ENCODE data around the gene C1S.

GRCh38 chr12:7058163-7058845 is 2.2 kb upstream of the C1S start:
- no peak for TF ChIP-seq JUN (IDR thresholded peaks at IDR 0.05; ENCODE audit: borderline replicate concordance, insufficient read depth, insufficient read length, low read depth)
- TF ChIP-seq CTCF (IDR thresholded peaks at IDR 0.05; ENCODE audit: extremely low read depth in 1 of 2, insufficient read depth in 1 of 2, low read depth in 1 of 2, low read length in 2 of 2) = no peak
- no peak for TF ChIP-seq MYC (IDR thresholded peaks at IDR 0.05; ENCODE audit: low read depth, low read length)
- no peak for TF ChIP-seq POLR2AphosphoS5 (IDR thresholded peaks at IDR 0.05; ENCODE audit: insufficient read depth, low read depth, low read length)

Data from endothelial cell of umbilical vein (primary cell).